ENCODE results near the gene KRTAP10-3.

The KRTAP10-3 gene

DNA sequence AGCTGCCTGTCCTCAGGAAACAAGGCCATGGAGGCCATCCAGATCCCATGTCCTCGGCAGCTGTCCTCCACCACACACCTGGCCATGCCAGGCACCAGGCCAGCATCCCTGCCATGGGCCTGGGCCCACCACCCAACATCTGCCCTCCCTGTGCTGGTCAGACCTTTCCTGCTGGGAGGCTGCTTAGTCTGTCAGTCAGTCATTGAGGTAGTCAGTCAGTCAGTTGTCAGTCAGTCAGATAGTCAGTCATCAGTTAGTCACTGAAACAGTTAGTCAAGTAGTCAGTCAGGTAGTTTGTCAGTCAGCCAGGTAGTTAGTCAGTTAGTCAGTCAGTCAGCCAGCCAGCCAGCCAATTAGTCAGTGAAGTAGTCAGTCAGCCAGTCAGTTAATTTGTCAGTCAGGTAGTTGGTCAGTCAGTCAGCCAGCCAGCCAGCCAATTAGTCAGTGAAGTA lies 35.8 kb downstream of the KRTAP10-3 start:
- no peak overlapping the region for H3K4me3 ChIP-seq (ENCODE audit: insufficient read depth, low read depth, low read length, poor library complexity, severe bottlenecking)
- no peaks in the 10 kb centered on the region for H3K9me3 ChIP-seq (ENCODE audit: control insufficient read depth, low read length)
- no peaks in the 10 kb centered on the region for H3K36me3 ChIP-seq (ENCODE audit: control insufficient read depth, insufficient read depth, low read length)
- H3K4me1 ChIP-seq (ENCODE audit: control insufficient read depth, insufficient read depth, low read length, poor library complexity, severe bottlenecking): no peaks in the 10 kb centered on the region
- DNase-seq: no peak
- H3K27me3 ChIP-seq (replicated peaks; ENCODE audit: control insufficient read depth, insufficient read depth, low read length, poor library complexity, severe bottlenecking): no peaks in the 10 kb centered on the region
- H3K27ac ChIP-seq (ENCODE audit: insufficient read depth, low read length, poor library complexity, severe bottlenecking): no peak overlapping the region

DNA sequence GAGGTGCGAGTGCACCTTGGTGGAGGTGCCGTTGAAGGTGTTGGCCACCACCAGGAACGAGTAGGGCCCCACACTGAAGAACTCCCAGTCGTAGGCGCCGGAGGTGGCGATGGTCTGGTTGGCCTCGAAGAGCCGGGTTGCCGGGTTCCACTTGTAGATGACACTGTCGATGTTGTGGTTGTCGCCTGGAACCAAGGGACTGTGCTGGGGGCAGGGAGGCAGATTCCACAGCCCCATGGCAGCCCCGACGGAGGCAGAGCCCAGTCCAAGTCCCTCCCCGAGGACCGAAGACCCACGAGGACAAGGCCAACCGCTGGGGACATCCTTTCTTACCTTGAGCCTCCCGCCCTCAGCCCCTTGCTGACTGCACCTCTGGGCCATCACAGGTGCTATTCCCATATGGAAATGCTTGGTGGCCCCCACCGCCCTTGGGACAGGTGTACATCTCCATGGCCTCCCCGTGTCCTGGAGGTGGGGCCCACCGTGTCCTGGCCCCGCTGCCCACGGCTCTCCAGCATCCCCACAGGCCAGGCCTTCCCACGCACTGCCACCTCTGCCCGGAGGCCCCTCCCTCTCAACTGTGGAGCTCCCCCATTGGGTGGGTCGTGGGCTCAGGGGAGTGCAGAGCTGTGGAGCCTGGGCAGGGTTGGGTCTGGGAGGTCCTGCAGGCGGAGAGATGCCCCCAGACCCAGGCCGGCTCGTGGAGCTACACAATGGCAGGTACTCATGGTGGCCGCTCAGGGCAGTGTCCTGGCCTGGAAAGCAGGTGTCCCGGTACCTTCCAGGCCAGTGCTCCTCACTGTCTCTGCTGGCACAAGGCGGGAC lies 36.5 kb downstream of the KRTAP10-3 start:
- no peaks in the 10 kb centered on the region for H3K27me3 ChIP-seq (replicated peaks; ENCODE audit: control insufficient read depth, insufficient read depth, low read length, poor library complexity, severe bottlenecking)
- no peak overlapping the region for H3K4me3 ChIP-seq (ENCODE audit: insufficient read depth, low read depth, low read length, poor library complexity, severe bottlenecking)
- no peaks in the 10 kb centered on the region for H3K4me1 ChIP-seq (ENCODE audit: control insufficient read depth, insufficient read depth, low read length, poor library complexity, severe bottlenecking)
- H3K9me3 ChIP-seq (ENCODE audit: control insufficient read depth, low read length): no peaks in the 10 kb centered on the region
- no peaks in the 10 kb centered on the region for H3K36me3 ChIP-seq (ENCODE audit: control insufficient read depth, insufficient read depth, low read length)
- H3K27ac ChIP-seq (ENCODE audit: insufficient read depth, low read length, poor library complexity, severe bottlenecking): no peak overlapping the region
- no peak for DNase-seq

DNA sequence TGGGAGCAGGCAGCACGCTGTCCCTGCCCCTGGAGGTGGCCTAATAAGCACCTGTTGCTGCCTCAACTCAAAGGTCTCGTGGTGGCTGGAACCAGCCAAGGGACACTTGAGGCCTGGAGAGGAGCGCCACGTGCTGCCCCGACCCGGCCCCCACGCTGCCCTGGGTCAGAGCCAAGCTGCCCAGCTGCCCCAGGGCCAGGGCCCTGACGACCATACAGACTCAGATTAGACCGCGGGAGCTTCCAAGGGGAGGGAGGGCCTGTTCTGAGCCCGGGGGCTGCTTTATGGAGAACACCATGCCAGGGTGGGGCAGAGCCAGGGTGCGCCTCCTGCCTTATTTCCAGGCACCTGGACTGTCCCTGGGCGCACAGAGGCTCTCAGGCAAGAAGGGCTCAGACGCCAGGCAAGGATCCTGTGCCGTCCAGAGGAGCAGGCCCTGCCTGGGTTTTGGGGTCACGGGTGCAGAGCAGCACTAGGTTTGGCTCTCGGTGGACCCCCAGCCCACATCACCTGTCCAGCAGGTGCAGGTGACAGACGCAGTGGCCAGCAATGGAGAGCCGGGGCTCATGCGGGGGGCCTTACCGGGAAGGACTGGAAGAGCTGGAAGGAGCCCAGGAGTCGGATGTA lies 37.2 kb downstream of the KRTAP10-3 start:
- Histone ChIP-seq H3K27me3 (replicated peaks; ENCODE audit: control insufficient read depth, insufficient read depth, low read length, poor library complexity, severe bottlenecking) (no peaks in the 10 kb centered on the region), H3K36me3 (ENCODE audit: control insufficient read depth, insufficient read depth, low read length) (no peaks in the 10 kb centered on the region), H3K27ac (ENCODE audit: insufficient read depth, low read length, poor library complexity, severe bottlenecking) (no peak overlapping the region), H3K4me3 (ENCODE audit: insufficient read depth, low read depth, low read length, poor library complexity, severe bottlenecking) (no peak overlapping the region), H3K9me3 (ENCODE audit: control insufficient read depth, low read length) (no peaks in the 10 kb centered on the region), H3K4me1 (ENCODE audit: control insufficient read depth, insufficient read depth, low read length, poor library complexity, severe bottlenecking) (no peaks in the 10 kb centered on the region)
- no peak for DNase-seq

DNA sequence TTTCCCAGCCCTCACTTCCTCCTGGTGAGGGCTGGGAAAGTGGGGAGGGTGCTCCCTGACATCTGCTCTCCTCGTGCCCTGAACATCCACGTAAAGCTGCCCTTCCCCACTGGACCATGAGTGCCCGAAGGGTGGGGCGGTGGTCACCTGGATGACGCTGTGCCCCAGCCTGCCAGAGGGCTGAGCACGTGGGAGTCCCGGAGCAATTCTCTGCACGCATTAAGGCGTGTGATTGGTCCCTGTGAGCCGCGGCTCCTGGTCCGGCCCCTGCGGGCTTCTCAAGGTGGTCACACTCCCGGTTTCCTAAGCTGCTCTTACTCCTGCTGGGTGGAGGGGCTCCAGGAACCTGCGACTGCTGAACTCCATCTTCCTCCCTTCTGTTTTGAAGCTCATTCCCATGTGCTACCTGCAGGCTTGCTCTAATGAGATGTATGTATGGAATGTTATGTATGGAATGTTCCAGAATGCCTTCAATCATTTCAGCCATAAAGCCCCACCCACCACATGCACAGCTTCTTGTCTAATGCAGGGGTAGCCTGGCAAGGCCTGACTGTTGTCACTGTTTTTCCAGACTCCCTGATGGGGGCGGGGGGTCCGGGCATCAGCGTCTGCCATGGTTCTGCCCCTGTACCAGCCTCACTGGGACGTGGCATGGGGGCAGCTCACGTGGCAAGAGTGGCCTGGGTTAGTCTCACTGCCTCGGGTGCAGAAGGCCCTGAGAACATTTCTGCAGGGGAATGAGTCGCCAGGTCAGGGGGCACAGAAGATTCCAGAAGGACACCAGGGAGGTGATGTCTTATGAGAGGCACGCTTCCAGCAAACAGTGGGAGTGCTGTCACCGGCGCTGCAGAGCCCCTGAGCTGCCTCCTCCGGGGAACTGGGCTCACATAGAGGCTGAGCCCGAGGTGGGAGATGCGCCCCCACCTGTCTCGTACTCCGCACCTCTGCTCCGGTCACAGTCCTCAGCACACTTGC lies 38.0 kb downstream of the KRTAP10-3 start:
- no peak overlapping the region for H3K4me3 ChIP-seq (ENCODE audit: insufficient read depth, low read depth, low read length, poor library complexity, severe bottlenecking)
- no peak for DNase-seq
- no peaks in the 10 kb centered on the region for H3K36me3 ChIP-seq (ENCODE audit: control insufficient read depth, insufficient read depth, low read length)
- no peaks in the 10 kb centered on the region for H3K27me3 ChIP-seq (replicated peaks; ENCODE audit: control insufficient read depth, insufficient read depth, low read length, poor library complexity, severe bottlenecking)
- H3K4me1 ChIP-seq (ENCODE audit: control insufficient read depth, insufficient read depth, low read length, poor library complexity, severe bottlenecking): no peaks in the 10 kb centered on the region
- no peaks in the 10 kb centered on the region for H3K9me3 ChIP-seq (ENCODE audit: control insufficient read depth, low read length)
- no peak overlapping the region for H3K27ac ChIP-seq (ENCODE audit: insufficient read depth, low read length, poor library complexity, severe bottlenecking)

DNA sequence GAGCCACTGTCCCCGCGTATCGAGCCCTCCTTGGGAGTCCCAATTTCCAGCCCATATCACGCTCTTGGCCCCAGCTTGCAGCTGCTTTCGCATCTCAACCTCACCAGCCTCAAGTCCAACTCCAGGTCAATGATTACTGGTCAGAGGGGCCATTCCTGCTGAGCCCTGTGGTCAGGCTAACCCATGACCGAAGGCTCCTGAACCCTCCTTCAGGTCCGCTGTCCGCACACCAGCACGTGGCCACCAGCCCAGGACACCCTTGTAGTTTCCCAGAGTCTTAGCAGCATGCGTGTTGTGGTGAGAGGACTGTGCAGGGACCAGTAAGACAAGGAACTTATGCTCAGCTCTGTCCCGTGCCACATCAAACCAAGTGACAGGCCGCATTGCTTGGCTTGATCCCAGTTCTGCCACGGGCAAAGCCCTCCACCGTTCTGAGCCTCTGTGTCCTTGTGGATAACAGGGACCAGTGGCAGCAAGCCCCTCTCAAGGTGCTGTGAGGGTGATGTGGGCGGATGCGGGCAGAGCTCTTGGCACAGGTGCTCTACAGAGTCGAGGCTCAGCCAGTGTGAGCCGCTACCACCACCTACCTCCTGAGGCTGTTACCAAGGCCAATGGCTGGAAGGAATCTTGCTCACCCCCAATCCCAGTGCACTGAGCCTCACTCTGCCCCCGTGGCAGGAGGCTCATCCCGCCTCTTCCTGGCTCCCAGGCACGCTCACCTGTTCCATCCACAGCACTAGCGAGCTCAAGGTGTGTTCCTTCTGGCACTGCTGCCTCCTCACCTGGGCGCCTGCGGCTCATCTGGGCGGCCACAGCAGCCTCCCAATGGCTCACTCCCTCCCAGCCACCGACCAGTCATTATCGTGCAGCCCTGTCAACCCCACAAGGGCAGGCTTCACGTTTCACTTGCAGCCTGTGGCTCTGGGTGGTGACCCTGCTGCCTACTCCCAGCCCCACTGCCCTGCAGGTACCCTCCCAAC lies 39.0 kb downstream of the KRTAP10-3 start:
- Histone ChIP-seq H3K4me1 (ENCODE audit: control insufficient read depth, insufficient read depth, low read length, poor library complexity, severe bottlenecking) (no peaks in the 10 kb centered on the region), H3K9me3 (ENCODE audit: control insufficient read depth, low read length) (no peaks in the 10 kb centered on the region), H3K4me3 (ENCODE audit: insufficient read depth, low read depth, low read length, poor library complexity, severe bottlenecking) (no peak overlapping the region), H3K36me3 (ENCODE audit: control insufficient read depth, insufficient read depth, low read length) (no peaks in the 10 kb centered on the region), H3K27ac (ENCODE audit: insufficient read depth, low read length, poor library complexity, severe bottlenecking) (no peak overlapping the region), H3K27me3 (replicated peaks; ENCODE audit: control insufficient read depth, insufficient read depth, low read length, poor library complexity, severe bottlenecking) (no peaks in the 10 kb centered on the region)
- DNase-seq: no peak

DNA sequence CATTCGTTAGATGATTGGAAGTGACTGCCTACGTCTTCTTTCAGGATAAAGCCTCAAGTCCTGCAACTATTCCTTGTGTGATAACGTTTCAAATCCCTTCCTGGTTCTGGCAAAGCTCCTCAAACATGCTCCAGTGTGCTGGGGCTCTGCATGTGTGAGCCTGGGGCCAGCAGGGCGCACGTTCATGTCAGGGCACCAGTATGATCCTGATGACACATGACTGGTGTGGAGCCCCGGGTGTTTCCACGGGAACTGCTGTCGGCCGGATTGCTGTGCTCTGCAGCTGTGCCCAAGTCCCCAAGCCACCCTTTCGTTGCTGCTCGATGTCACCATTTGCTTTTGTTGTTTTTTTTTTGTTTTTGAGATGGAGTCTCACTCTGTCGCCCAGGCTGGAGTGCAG lies 39.9 kb downstream of the KRTAP10-3 start:
- H3K9me3 ChIP-seq (ENCODE audit: control insufficient read depth, low read length): no peaks in the 10 kb centered on the region
- DNase-seq: no peak
- H3K27ac ChIP-seq (ENCODE audit: insufficient read depth, low read length, poor library complexity, severe bottlenecking): no peak overlapping the region
- no peaks in the 10 kb centered on the region for H3K4me1 ChIP-seq (ENCODE audit: control insufficient read depth, insufficient read depth, low read length, poor library complexity, severe bottlenecking)
- no peaks in the 10 kb centered on the region for H3K36me3 ChIP-seq (ENCODE audit: control insufficient read depth, insufficient read depth, low read length)
- no peaks in the 10 kb centered on the region for H3K27me3 ChIP-seq (replicated peaks; ENCODE audit: control insufficient read depth, insufficient read depth, low read length, poor library complexity, severe bottlenecking)
- H3K4me3 ChIP-seq (ENCODE audit: insufficient read depth, low read depth, low read length, poor library complexity, severe bottlenecking): no peak overlapping the region

DNA sequence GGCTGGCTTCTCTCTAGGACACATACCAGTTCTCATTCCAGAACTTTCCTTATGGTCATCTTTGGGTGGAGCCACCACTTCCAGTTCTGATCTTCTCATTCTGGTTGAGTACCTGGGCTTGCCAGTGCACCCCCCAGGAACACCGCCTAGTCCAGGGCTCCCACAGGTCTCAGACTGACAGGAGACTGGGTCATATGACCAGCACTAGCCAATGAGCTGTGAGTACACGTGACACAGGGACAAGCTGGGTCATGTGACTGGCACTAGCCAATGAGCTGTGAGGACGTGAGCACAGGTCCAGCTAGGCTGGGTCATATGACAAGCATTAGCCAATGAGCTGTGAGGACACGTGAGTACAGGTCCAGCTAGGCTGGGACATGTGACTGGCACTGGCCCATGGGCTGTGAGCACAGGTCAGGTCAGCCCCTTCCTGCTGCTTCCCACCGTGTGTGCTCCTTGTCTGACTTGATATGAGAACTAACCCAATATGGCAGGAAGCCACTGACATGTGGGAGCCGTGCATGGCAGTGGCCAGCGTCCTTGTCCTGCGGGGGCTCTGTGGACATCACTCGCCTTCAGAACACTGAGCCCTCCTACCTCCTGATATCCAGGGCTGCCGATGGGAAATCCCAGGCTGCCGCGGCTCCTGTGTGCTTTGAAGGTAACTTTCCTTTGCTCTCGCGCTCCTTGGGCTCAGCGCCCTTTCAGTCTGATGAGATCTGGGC lies 41.3 kb downstream of the KRTAP10-3 start:
- H3K36me3 ChIP-seq (ENCODE audit: control insufficient read depth, insufficient read depth, low read length): no peaks in the 10 kb centered on the region
- DNase-seq: no peak
- no peaks in the 10 kb centered on the region for H3K9me3 ChIP-seq (ENCODE audit: control insufficient read depth, low read length)
- H3K27ac ChIP-seq (ENCODE audit: insufficient read depth, low read length, poor library complexity, severe bottlenecking): no peak overlapping the region
- H3K4me3 ChIP-seq (ENCODE audit: insufficient read depth, low read depth, low read length, poor library complexity, severe bottlenecking): no peak overlapping the region
- no peaks in the 10 kb centered on the region for H3K27me3 ChIP-seq (replicated peaks; ENCODE audit: control insufficient read depth, insufficient read depth, low read length, poor library complexity, severe bottlenecking)
- H3K4me1 ChIP-seq (ENCODE audit: control insufficient read depth, insufficient read depth, low read length, poor library complexity, severe bottlenecking): no peaks in the 10 kb centered on the region

DNA sequence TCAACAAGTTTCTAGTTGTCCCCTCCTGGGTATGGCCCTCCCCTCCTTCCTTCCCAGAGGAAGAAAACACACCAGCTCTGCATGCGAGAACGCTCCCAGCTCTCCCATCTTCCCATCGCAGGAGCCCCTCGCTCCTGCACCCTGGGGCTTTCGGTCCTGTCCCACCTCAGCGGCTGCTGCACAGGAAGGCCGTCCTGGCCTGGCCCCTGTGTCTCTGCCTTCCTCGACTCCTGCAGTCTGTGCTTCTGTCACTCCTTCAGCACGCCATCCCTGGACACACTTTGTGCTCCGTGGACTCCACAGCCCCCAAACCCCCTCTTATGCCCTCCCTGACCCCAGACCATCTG lies 41.8 kb downstream of the KRTAP10-3 start:
- Histone ChIP-seq H3K27me3 (replicated peaks; ENCODE audit: control insufficient read depth, insufficient read depth, low read length, poor library complexity, severe bottlenecking) (no peaks in the 10 kb centered on the region), H3K9me3 (ENCODE audit: control insufficient read depth, low read length) (no peaks in the 10 kb centered on the region), H3K4me3 (ENCODE audit: insufficient read depth, low read depth, low read length, poor library complexity, severe bottlenecking) (no peak overlapping the region), H3K4me1 (ENCODE audit: control insufficient read depth, insufficient read depth, low read length, poor library complexity, severe bottlenecking) (no peaks in the 10 kb centered on the region), H3K27ac (ENCODE audit: insufficient read depth, low read length, poor library complexity, severe bottlenecking) (no peak overlapping the region), H3K36me3 (ENCODE audit: control insufficient read depth, insufficient read depth, low read length) (no peaks in the 10 kb centered on the region)
- no peak for DNase-seq

DNA sequence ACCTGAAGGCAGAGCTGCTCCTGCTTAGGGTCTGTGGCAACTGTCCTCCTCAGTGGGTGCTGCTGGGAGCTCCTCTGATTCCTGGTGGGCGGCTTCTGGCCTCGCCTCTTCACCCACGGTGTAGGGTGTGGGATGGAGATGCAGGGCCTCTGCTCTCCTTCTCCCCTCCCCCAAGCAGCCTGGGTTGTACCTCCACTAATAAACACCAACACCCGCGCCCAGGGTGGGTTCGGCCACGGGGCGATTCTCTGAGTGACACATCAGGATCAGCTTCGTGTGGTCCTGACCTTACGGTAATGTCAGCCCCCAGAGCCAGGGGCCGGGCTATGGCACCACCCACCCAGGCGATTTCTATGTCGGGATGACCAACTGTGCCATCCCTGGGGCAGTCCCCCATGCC lies 42.3 kb downstream of the KRTAP10-3 start:
- Histone ChIP-seq H3K27me3 (replicated peaks; ENCODE audit: control insufficient read depth, insufficient read depth, low read length, poor library complexity, severe bottlenecking) (no peaks in the 10 kb centered on the region), H3K27ac (ENCODE audit: insufficient read depth, low read length, poor library complexity, severe bottlenecking) (no peak overlapping the region), H3K9me3 (ENCODE audit: control insufficient read depth, low read length) (no peaks in the 10 kb centered on the region), H3K36me3 (ENCODE audit: control insufficient read depth, insufficient read depth, low read length) (no peaks in the 10 kb centered on the region), H3K4me1 (ENCODE audit: control insufficient read depth, insufficient read depth, low read length, poor library complexity, severe bottlenecking) (no peaks in the 10 kb centered on the region), H3K4me3 (ENCODE audit: insufficient read depth, low read depth, low read length, poor library complexity, severe bottlenecking) (no peak overlapping the region)
- no peak for DNase-seq
